Karpas-422 (cell line): ENCODE measurements around the gene ATP8A1. TPM values are rescaled to one million over a fixed set of nuclear protein-coding genes. Genes with fewer than 3 reads are reported as not detected.

ENCODE experiments used
- DNase-seq: peaks from one replicate; pipeline ENCODE4 v3.0.0-alpha.2; 2015
- H2AFZ ChIP-seq: fragments of 200-600 bp; sonication (generic); 2 replicates; pipeline ENCODE4 v1.6.1; 2014; ENCODE audit warnings: antibody characterized with exemption, low read length, mixed read lengths
- H3K27ac ChIP-seq: fragments of 200-600 bp; sonication (generic); 2 replicates; pipeline ENCODE4 v1.5.1; 2014; ENCODE audit warnings: mild to moderate bottlenecking, low read length, moderate library complexity
- H3K27me3 ChIP-seq: fragments of 200-600 bp; sonication (generic); 2 replicates; pipeline ENCODE4 v1.6.1; 2014; ENCODE audit warnings: low read length, mixed read lengths
- H3K36me3 ChIP-seq: fragments of 200-600 bp; sonication (generic); 2 replicates; pipeline ENCODE4 v1.6.1; 2014; ENCODE audit warnings: low read length, mixed read lengths; ENCODE audit not compliant: insufficient read depth
- H3K4me1 ChIP-seq: fragments of 200-600 bp; sonication (generic); 2 replicates; pipeline ENCODE4 v1.6.1; 2014; ENCODE audit warnings: mild to moderate bottlenecking, low read length, mixed read lengths
- H3K4me2 ChIP-seq: fragments of 200-600 bp; sonication (generic); 2 replicates; pipeline ENCODE4 v1.6.1; 2014; ENCODE audit warnings: low read length, low read depth, mild to moderate bottlenecking; ENCODE audit not compliant: poor library complexity, severe bottlenecking
- H3K4me3 ChIP-seq: fragments of 200-600 bp; sonication (generic); 2 replicates; pipeline ENCODE4 v1.5.1; 2014; ENCODE audit warnings: mild to moderate bottlenecking, antibody characterized with exemption, low read length, mixed read lengths
- H3K79me2 ChIP-seq: fragments of 200-600 bp; sonication (generic); 2 replicates; pipeline ENCODE4 v1.6.1; 2014; ENCODE audit warnings: mild to moderate bottlenecking, low read length, mixed read lengths
- H3K9ac ChIP-seq: fragments of 200-600 bp; sonication (generic); 2 replicates; pipeline ENCODE4 v1.6.0; 2014; ENCODE audit warnings: low read length
- H3K9me2 ChIP-seq: fragments of 200-600 bp; sonication (generic), shearing (Covaris generic); replicated peaks from 2 replicates; pipeline ENCODE4 v1.6.0; 2014; ENCODE audit warnings: mild to moderate bottlenecking, low read length, moderate library complexity; ENCODE audit not compliant: insufficient read depth
- H3K9me3 ChIP-seq: fragments of 300-700, 200-600 bp; sonication (generic); 2 replicates; pipeline ENCODE4 v1.6.1; 2014; ENCODE audit warnings: low read length, mixed read lengths
- H4K20me1 ChIP-seq: fragments of 200-600 bp; sonication (generic); 2 replicates; pipeline ENCODE4 v1.6.1; 2014; ENCODE audit warnings: mild to moderate bottlenecking, antibody characterized with exemption, low read length, low read depth; ENCODE audit not compliant: insufficient read depth
- total RNA-seq: library from RNA; depleted of rRNA; stranded (reverse); fragments of >200 nt; shearing (Covaris generic); gene quantifications from 2 replicates; pipeline ENCODE4 v1.2.3, GENCODE V29; 2014; ENCODE audit warnings: low replicate concordance

ATP8A1 gene
- total RNA-seq, 1 experiment from 2014 or later, result 67.2 TPM

GRCh38 chr4:42644897-42645296 lies 12.0 kb downstream of the ATP8A1 start:
- DNase-seq, result no peak
- Histone ChIP-seq H3K4me1 (peaks cover 96% of the 10 kb centered on the region), H3K79me2 (peaks cover 98% of the 10 kb centered on the region), H3K9me3 (no peaks in the 10 kb centered on the region), H3K27me3 (no peaks in the 10 kb centered on the region), H3K4me3 (peak overlapping the region; percentile 19; the same call in 1 of the 2 replicates), H3K27ac (peak overlapping the region; percentile 65), H3K36me3 (no peaks in the 10 kb centered on the region), H3K9ac (no peak overlapping the region), H3K9me2 (no peaks in the 10 kb centered on the region), H2AFZ (no peak overlapping the region), H4K20me1 (no peaks in the 10 kb centered on the region; the same call in 1 of the 2 replicates), H3K4me2 (peak overlapping the region; percentile 59)

- no peaks in the 10 kb centered on the region for H3K27me3 ChIP-seq
- DNase-seq, result peak; percentile 73
- no peaks in the 10 kb centered on the region for H3K9me3 ChIP-seq
- no peak overlapping the region for H2AFZ ChIP-seq
- H4K20me1 ChIP-seq, result 0 out of 2 replicates have a peak, but pooled peaks cover 4% of the 10 kb centered on the region
- peak overlapping the region; percentile 19; the same call in 1 of the 2 replicates for H3K4me3 ChIP-seq
- peaks cover 99% of the 10 kb centered on the region for H3K79me2 ChIP-seq
- peaks cover 98% of the 10 kb centered on the region for H3K4me1 ChIP-seq
- H3K36me3 ChIP-seq, result no peaks in the 10 kb centered on the region
- peak overlapping the region; percentile 59 for H3K4me2 ChIP-seq
- no peaks in the 10 kb centered on the region for H3K9me2 ChIP-seq
- H3K9ac ChIP-seq, result peak overlapping the region; percentile 33; the same call in 1 of the 2 replicates
- H3K27ac ChIP-seq, result peak overlapping the region; percentile 65
Measured at GRCh38 chr4:42643685-42644084, 13.2 kb downstream of the ATP8A1 start.

- Histone ChIP-seq H2AFZ (no peak overlapping the region), H3K4me2 (peak overlapping the region; percentile 59), H3K9me3 (no peaks in the 10 kb centered on the region), H3K9me2 (no peaks in the 10 kb centered on the region), H3K79me2 (peaks cover 99% of the 10 kb centered on the region), H3K27me3 (no peaks in the 10 kb centered on the region), H3K9ac (peak overlapping the region; percentile 33; the same call in 1 of the 2 replicates), H3K36me3 (no peaks in the 10 kb centered on the region), H3K4me3 (no peak overlapping the region), H3K27ac (peak overlapping the region; percentile 65), H3K4me1 (peaks cover 98% of the 10 kb centered on the region), H4K20me1 (0 out of 2 replicates have a peak, but pooled peaks cover 4% of the 10 kb centered on the region)
- no peak for DNase-seq
Measured at GRCh38 chr4:42642845-42643615, 13.9 kb downstream of the ATP8A1 start.

- Histone ChIP-seq H3K4me1 (peaks cover 100% of the 10 kb centered on the region), H3K9me3 (no peaks in the 10 kb centered on the region), H4K20me1 (peaks cover 10% of the 10 kb centered on the region; the same call in 1 of the 2 replicates), H3K27me3 (no peaks in the 10 kb centered on the region), H3K27ac (peak overlapping the region; percentile 80; the same call in 1 of the 2 replicates), H3K36me3 (no peaks in the 10 kb centered on the region), H2AFZ (no peak overlapping the region), H3K4me2 (peak overlapping the region; percentile 2), H3K79me2 (peaks cover 100% of the 10 kb centered on the region), H3K9me2 (no peaks in the 10 kb centered on the region), H3K9ac (no peak overlapping the region), H3K4me3 (no peak overlapping the region)
- DNase-seq, result no peak
Measured at GRCh38 chr4:42642101-42642797, 14.7 kb downstream of the ATP8A1 start.

GRCh38 chr4:42641656-42642055 lies 15.2 kb downstream of the ATP8A1 start:
- Histone ChIP-seq H3K9me2 (no peaks in the 10 kb centered on the region), H3K9me3 (no peaks in the 10 kb centered on the region), H3K4me2 (peak overlapping the region; percentile 48), H3K27ac (peak overlapping the region; percentile 80), H3K9ac (no peak overlapping the region), H3K4me1 (peaks cover 100% of the 10 kb centered on the region), H3K79me2 (peaks cover 100% of the 10 kb centered on the region), H2AFZ (no peak overlapping the region), H3K27me3 (no peaks in the 10 kb centered on the region), H4K20me1 (peaks cover 10% of the 10 kb centered on the region; the same call in 1 of the 2 replicates), H3K4me3 (no peak overlapping the region), H3K36me3 (no peaks in the 10 kb centered on the region)
- no peak for DNase-seq

GRCh38 chr4:42641161-42641560 lies 15.7 kb downstream of the ATP8A1 start:
- no peaks in the 10 kb centered on the region for H3K9me3 ChIP-seq
- no peaks in the 10 kb centered on the region for H3K27me3 ChIP-seq
- H3K27ac ChIP-seq, result peak overlapping the region; percentile 80
- H2AFZ ChIP-seq, result no peak overlapping the region
- H3K4me3 ChIP-seq, result no peak overlapping the region
- peak overlapping the region; percentile 14; the same call in 1 of the 2 replicates for H3K9ac ChIP-seq
- H3K79me2 ChIP-seq, result peaks cover 100% of the 10 kb centered on the region
- H3K4me2 ChIP-seq, result peak overlapping the region; percentile 48
- H3K36me3 ChIP-seq, result no peaks in the 10 kb centered on the region
- H3K4me1 ChIP-seq, result peaks cover 100% of the 10 kb centered on the region
- no peaks in the 10 kb centered on the region for H3K9me2 ChIP-seq
- no peak for DNase-seq
- peaks cover 10% of the 10 kb centered on the region; the same call in 1 of the 2 replicates for H4K20me1 ChIP-seq

GRCh38 chr4:42640613-42641012 lies 16.3 kb downstream of the ATP8A1 start:
- H3K9me3 ChIP-seq, result no peaks in the 10 kb centered on the region
- no peaks in the 10 kb centered on the region for H3K9me2 ChIP-seq
- peak overlapping the region; percentile 14; the same call in 1 of the 2 replicates for H3K9ac ChIP-seq
- H3K4me3 ChIP-seq, result 0 out of 2 replicates have a peak overlapping the region, but pooled peaks have one; percentile 5
- H3K4me1 ChIP-seq, result peaks cover 100% of the 10 kb centered on the region
- H3K36me3 ChIP-seq, result no peaks in the 10 kb centered on the region
- no peaks in the 10 kb centered on the region for H3K27me3 ChIP-seq
- H3K79me2 ChIP-seq, result peaks cover 99% of the 10 kb centered on the region
- H3K27ac ChIP-seq, result peak overlapping the region; percentile 80
- peak overlapping the region; percentile 48 for H3K4me2 ChIP-seq
- peaks cover 10% of the 10 kb centered on the region; the same call in 1 of the 2 replicates for H4K20me1 ChIP-seq
- no peak overlapping the region for H2AFZ ChIP-seq
- no peak for DNase-seq

- Histone ChIP-seq H3K27ac (peak overlapping the region; percentile 80), H3K79me2 (peaks cover 98% of the 10 kb centered on the region), H3K4me2 (peak overlapping the region; percentile 48), H3K9me3 (no peaks in the 10 kb centered on the region), H3K9me2 (no peaks in the 10 kb centered on the region), H2AFZ (no peak overlapping the region), H3K4me3 (0 out of 2 replicates have a peak overlapping the region, but pooled peaks have one; percentile 5), H3K27me3 (no peaks in the 10 kb centered on the region), H3K36me3 (no peaks in the 10 kb centered on the region), H3K9ac (peak overlapping the region; percentile 36), H3K4me1 (peaks cover 99% of the 10 kb centered on the region), H4K20me1 (peaks cover 14% of the 10 kb centered on the region; the same call in 1 of the 2 replicates)
- peak; percentile 50 for DNase-seq
Measured at GRCh38 chr4:42638993-42639392, 17.9 kb downstream of the ATP8A1 start.
